Neural cell (in vitro differentiated cells): Measurements from ENCODE around the gene MARK4. TPM values are rescaled to one million over a fixed set of nuclear protein-coding genes. Genes with fewer than 3 reads are reported as not detected.

ENCODE experiments used
- H2AFZ ChIP-seq: fragments of 200-600, 300-800 bp; sonication (generic), shearing (Covaris generic); 2 replicates; pipeline ENCODE4 v1.6.0; 2014; ENCODE audit warnings: low read depth, mild to moderate bottlenecking, antibody characterized with exemption, low read length, moderate library complexity
- H3F3A ChIP-seq: fragments of 200-600 bp; shearing (Covaris generic); 2 replicates; pipeline ENCODE4 v1.6.1; 2016; ENCODE audit warnings: mild to moderate bottlenecking, moderate library complexity, mixed read lengths, antibody characterized with exemption, low read length; ENCODE audit not compliant: insufficient read depth, poor library complexity, severe bottlenecking
- H3K27ac ChIP-seq: fragments of 200-600, 300-800 bp; sonication (generic), shearing (Covaris generic); 2 replicates; pipeline ENCODE4 v1.5.1; 2014; ENCODE audit warnings: mild to moderate bottlenecking, low read length, moderate library complexity
- H3K27me3 ChIP-seq: fragments of 300-800, 200-600 bp; sonication (generic), shearing (Covaris generic); 2 replicates; pipeline ENCODE4 v1.6.0; 2014; ENCODE audit warnings: mild to moderate bottlenecking, low read depth, low read length, moderate library complexity; ENCODE audit not compliant: insufficient read depth
- H3K36me3 ChIP-seq: fragments of 300-800, 200-600 bp; sonication (generic), shearing (Covaris generic); 2 replicates; pipeline ENCODE4 v1.5.1; 2014; ENCODE audit warnings: mild to moderate bottlenecking, antibody characterized with exemption, low read length, moderate library complexity; ENCODE audit not compliant: insufficient read depth
- H3K4me2 ChIP-seq: fragments of 300-800, 200-600 bp; sonication (generic), shearing (Covaris generic); 2 replicates; pipeline ENCODE4 v1.6.0; 2014; ENCODE audit warnings: mild to moderate bottlenecking, low read length
- H3K4me3 ChIP-seq: fragments of 300-800, 200-600 bp; sonication (generic), shearing (Covaris generic); 2 replicates; pipeline ENCODE4 v1.5.1; 2014; ENCODE audit warnings: mild to moderate bottlenecking, low read length, moderate library complexity
- H3K79me2 ChIP-seq: fragments of 200-600 bp; shearing (Covaris generic); replicated peaks from 2 replicates; pipeline ENCODE4 v1.6.0; 2014; ENCODE audit warnings: mild to moderate bottlenecking, low read length, moderate library complexity; ENCODE audit not compliant: insufficient read depth
- H3K9ac ChIP-seq: fragments of 300-800, 200-600 bp; sonication (generic), shearing (Covaris generic); 2 replicates; pipeline ENCODE4 v1.6.1; 2016; ENCODE audit warnings: mild to moderate bottlenecking, low read length, mixed read lengths
- H3K9me2 ChIP-seq: fragments of 200-600 bp; shearing (Covaris generic); 2 replicates; pipeline ENCODE4 v1.6.1; 2016; ENCODE audit warnings: mild to moderate bottlenecking, low read length, mixed read lengths; ENCODE audit not compliant: insufficient read depth
- H3K9me3 ChIP-seq: fragments of 200-600, 300-800 bp; sonication (generic), shearing (Covaris generic); 2 replicates; pipeline ENCODE4 v1.6.1; 2016; ENCODE audit warnings: mild to moderate bottlenecking, mixed run types, low read length, moderate library complexity, mixed read lengths
- H4K20me1 ChIP-seq: fragments of 200-600 bp; shearing (Covaris generic); 2 replicates; pipeline ENCODE4 v1.6.1; 2016; ENCODE audit warnings: mild to moderate bottlenecking, mixed run types; ENCODE audit not compliant: insufficient read depth
- CTCF ChIP-seq: fragments of 450-650 bp; IDR thresholded peaks from 2 replicates; pipeline ENCODE4 v1.5.1; 2014; ENCODE audit warnings: antibody characterized with exemption, mild to moderate bottlenecking, moderate library complexity; ENCODE audit not compliant: poor library complexity, severe bottlenecking
- EP300 ChIP-seq: fragments of 450-650 bp; conservative IDR thresholded peaks from 2 replicates; pipeline ENCODE4 v1.6.1; 2014; ENCODE audit warnings: antibody characterized with exemption, mild to moderate bottlenecking, moderate library complexity; ENCODE audit not compliant: poor library complexity, severe bottlenecking
- EZH2 ChIP-seq: fragments of 200-600, 300-800 bp; shearing (Covaris generic), sonication (generic); IDR thresholded peaks from 2 replicates; pipeline ENCODE4 v1.6.1; 2014; ENCODE audit warnings: antibody characterized with exemption, low read length, borderline replicate concordance, mild to moderate bottlenecking; ENCODE audit not compliant: insufficient read depth, poor library complexity, severe bottlenecking
- MXI1 ChIP-seq: fragments of 450-650 bp; conservative IDR thresholded peaks from 2 replicates; pipeline ENCODE4 v1.6.1; 2014; ENCODE audit warnings: antibody characterized with exemption, mild to moderate bottlenecking; ENCODE audit not compliant: poor library complexity, severe bottlenecking
- POLR2AphosphoS5 ChIP-seq: IDR thresholded peaks from 2 replicates; pipeline ENCODE4 v1.6.1; 2012
- RAD21 ChIP-seq: fragments of 450-650 bp; conservative IDR thresholded peaks from 2 replicates; pipeline ENCODE4 v1.6.1; 2014; ENCODE audit warnings: antibody characterized with exemption, mild to moderate bottlenecking, moderate library complexity
- REST ChIP-seq: IDR thresholded peaks from 2 replicates; pipeline ENCODE4 v1.6.1; 2012; ENCODE audit warnings: borderline replicate concordance
- SMC3 ChIP-seq: fragments of 450-650 bp; conservative IDR thresholded peaks from 2 replicates; pipeline ENCODE4 v1.6.1; 2014; ENCODE audit warnings: antibody characterized with exemption, mild to moderate bottlenecking, moderate library complexity; ENCODE audit not compliant: poor library complexity
- TAF1 ChIP-seq: IDR thresholded peaks from 2 replicates; pipeline ENCODE4 v1.6.1; 2012; ENCODE audit warnings: low read depth
- polyA plus RNA-seq: library from polyadenylated mRNA; depleted of rRNA; stranded (reverse); fragments of >200 nt; gene quantifications from 2 replicates; pipeline ENCODE4 v1.2.3, GENCODE V29; 2014

The MARK4 gene
- polyA plus RNA-seq, 1 donor from 2014 or later = 11.6 TPM

DNA sequence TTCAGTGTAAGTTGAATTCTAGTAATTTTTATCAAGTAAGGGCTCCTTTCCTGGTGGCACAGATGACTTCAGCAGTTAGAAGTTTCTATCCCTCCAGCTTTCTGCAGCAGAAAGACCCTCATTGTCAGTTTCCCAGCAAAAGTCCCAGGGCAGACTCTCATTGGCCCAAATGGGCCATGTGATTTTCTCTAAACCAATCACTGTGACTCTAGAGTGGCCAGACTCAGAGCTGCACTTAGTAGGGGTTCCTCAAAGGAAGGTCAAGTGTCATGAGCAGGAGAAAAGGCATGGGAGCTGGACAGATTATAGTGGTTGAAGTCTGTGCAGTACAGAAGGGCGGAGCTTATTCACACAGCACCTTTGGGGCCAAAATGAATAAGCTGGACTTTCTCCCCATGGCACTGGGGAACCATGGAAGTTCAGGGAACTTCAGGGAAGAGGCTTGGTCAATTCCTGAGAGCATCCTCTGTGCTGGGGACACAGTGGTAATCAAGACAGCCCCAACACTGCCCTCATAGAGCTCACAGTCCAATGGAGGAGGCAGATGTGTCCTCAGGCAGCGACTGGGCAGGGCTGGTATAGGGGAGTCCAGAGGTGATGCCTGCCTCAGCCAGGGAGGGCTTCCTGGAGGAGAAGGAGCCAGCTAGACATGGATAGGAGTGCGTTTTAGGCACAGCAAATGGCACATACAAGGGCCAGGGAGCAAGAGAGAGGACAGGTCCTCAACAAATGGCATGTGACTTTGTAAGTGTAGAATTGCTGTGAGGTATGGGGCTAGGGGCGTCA is 53.3 kb downstream of the MARK4 start:
- H3K36me3 ChIP-seq = no peaks in the 10 kb centered on the region
- no peaks in the 10 kb centered on the region for H3K9me3 ChIP-seq
- peak; percentile 12 for TF ChIP-seq POLR2AphosphoS5
- TF ChIP-seq REST = no peak
- H3K4me3 ChIP-seq = no peak overlapping the region
- H3K27me3 ChIP-seq = no peaks in the 10 kb centered on the region
- no peaks in the 10 kb centered on the region for H4K20me1 ChIP-seq
- H3K79me2 ChIP-seq = no peaks in the 10 kb centered on the region
- no peaks in the 10 kb centered on the region for H3K9me2 ChIP-seq
- no peak overlapping the region for H3K27ac ChIP-seq
- H3F3A ChIP-seq = no peaks in the 10 kb centered on the region
- H2AFZ ChIP-seq = no peak overlapping the region
- H3K9ac ChIP-seq = no peak overlapping the region
- no peak overlapping the region for H3K4me2 ChIP-seq

GRCh38 chr19:45305007-45305406 is 53.9 kb downstream of the MARK4 start:
- H3K27me3 ChIP-seq = no peaks in the 10 kb centered on the region
- no peak overlapping the region for H2AFZ ChIP-seq
- H3K36me3 ChIP-seq = no peaks in the 10 kb centered on the region
- H3K9me3 ChIP-seq = no peaks in the 10 kb centered on the region
- TF ChIP-seq EZH2 = no peak
- TF ChIP-seq EP300 = no peak
- TF ChIP-seq TAF1 = no peak
- TF ChIP-seq REST = no peak
- TF ChIP-seq CTCF = no peak
- TF ChIP-seq POLR2AphosphoS5 = no peak
- no peak for TF ChIP-seq SMC3
- TF ChIP-seq RAD21 = no peak
- no peak for TF ChIP-seq MXI1
- no peak overlapping the region for H3K4me2 ChIP-seq
- no peak overlapping the region for H3K27ac ChIP-seq
- H4K20me1 ChIP-seq = no peaks in the 10 kb centered on the region
- H3K9me2 ChIP-seq = no peaks in the 10 kb centered on the region
- H3F3A ChIP-seq = no peaks in the 10 kb centered on the region
- H3K79me2 ChIP-seq = no peaks in the 10 kb centered on the region
- no peak overlapping the region for H3K9ac ChIP-seq
- H3K4me3 ChIP-seq = no peak overlapping the region
